Choroid plexus epithelial cell (primary cell): ENCODE data around the gene GPBP1.

Source experiments
- DNase-seq: peaks from one replicate; pipeline ENCODE4 v3.0.0-alpha.2; 2010; ENCODE audit warnings: low read depth
- H3K4me3 ChIP-seq: 2 replicates; pipeline ENCODE4 v1.5.1; 2011; ENCODE audit warnings: low read depth, mild to moderate bottlenecking, control low read depth, low read length, moderate library complexity
- TF ChIP-seq, protein P1 (sequence below): conservative IDR thresholded peaks from 2 replicates; pipeline ENCODE4 v1.5.1; 2011; ENCODE audit warnings: low read depth, mild to moderate bottlenecking, control low read depth, inconsistent platforms, low read length, moderate library complexity

The GPBP1 gene

DNA sequence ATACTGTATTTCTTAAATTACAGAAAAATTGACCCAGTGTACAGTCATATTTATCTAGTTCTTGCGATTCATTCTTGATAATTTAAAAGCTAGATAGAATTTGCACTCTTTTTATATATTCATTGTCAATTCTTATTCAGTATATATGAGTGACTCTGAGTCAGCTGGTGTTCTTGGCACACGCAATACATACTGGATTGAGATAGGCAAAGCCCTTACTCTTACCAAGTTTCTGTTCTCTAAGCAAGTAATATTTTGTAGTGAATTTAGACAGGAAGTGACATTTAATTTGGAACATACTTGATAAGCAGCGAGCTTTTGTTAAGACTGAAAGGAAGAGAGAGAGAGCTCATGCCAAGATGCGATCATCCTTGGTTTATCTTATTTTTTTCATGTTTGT is 57.7 kb downstream of the GPBP1 start:
- TF ChIP-seq, protein P1, sequence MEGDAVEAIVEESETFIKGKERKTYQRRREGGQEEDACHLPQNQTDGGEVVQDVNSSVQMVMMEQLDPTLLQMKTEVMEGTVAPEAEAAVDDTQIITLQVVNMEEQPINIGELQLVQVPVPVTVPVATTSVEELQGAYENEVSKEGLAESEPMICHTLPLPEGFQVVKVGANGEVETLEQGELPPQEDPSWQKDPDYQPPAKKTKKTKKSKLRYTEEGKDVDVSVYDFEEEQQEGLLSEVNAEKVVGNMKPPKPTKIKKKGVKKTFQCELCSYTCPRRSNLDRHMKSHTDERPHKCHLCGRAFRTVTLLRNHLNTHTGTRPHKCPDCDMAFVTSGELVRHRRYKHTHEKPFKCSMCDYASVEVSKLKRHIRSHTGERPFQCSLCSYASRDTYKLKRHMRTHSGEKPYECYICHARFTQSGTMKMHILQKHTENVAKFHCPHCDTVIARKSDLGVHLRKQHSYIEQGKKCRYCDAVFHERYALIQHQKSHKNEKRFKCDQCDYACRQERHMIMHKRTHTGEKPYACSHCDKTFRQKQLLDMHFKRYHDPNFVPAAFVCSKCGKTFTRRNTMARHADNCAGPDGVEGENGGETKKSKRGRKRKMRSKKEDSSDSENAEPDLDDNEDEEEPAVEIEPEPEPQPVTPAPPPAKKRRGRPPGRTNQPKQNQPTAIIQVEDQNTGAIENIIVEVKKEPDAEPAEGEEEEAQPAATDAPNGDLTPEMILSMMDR = no peak
- no peak overlapping the region for H3K4me3 ChIP-seq
- DNase-seq = peak; percentile 30

DNA sequence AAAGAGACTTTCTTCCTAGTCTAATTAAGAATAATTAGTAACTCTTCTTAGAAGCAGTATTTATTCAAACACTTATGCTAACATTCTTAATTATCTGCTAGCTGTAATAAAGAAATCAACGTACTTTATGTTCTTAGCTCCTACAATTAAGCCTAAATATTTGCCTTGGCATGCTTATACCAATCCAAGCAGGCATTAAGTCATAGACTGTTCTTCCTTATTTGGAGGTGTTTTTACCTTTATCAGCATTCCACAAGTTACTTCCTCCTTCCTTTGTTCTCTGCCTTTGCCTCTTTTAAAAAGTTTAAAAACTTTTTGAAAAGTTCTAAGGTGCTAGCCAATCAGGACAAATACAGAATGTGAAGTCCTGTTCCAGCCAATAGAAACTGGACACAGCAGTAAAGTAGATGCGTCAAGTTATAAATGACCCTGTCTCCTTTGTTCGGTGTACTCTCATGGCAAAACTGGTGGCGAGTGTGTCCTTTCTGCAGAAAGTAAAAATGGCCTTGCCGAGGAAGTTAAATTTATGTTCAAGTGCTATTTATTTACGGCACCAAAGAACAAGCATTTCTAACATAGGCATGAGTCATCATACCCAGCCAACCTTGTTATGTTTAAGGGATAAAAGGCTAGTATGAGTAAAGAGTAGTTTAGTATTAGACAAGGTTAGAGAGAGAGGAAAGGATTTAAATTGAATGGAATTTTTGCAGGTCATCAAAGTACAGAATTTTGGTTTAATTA is 58.6 kb downstream of the GPBP1 start:
- TF ChIP-seq, protein P1 = no peak
- no peak for DNase-seq

DNA sequence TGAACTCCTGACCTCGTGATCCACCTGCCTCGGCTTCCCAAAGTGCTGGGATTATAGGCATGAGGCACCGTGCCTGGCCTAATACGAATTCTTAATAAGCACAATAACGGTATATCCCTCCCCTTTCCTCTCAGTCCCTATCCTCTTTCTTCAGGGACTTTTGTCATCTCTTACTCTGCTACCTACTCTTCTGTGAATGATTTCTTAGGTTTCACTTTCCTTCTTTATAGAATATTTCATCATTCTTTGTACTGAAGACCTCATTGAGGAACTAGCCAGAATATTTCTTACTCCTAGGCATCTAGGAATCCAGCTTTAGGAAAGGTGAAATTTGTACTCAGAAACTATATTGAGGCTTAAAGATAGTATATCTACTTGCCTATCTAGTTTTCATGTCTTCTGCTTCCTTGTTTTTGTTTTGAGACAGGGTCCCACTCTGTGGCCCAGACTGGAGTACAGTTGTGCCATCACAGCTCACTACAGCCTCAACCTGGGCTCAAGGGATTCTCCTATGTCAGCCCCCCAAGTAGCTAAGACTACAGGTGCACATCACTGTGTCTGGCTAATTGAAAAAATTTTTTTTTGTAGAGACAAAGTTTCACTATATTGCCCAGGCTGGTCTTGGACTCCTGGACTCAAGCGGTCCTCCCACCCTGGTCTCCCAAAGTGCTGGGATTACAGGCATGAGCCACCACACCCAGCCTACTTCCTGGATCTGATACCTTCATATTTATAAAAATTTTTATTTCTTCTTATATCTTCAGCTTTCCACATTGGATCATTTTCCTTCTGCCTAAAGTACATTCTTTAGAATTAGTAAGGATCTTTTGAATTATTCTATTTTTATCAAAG is 69.7 kb downstream of the GPBP1 start:
- TF ChIP-seq, protein P1 = no peak
- no peak overlapping the region for H3K4me3 ChIP-seq
- peak; percentile 11 for DNase-seq

More for the DNA sequence above, 58.6 kb downstream of the GPBP1 start:
- no peak overlapping the region for H3K4me3 ChIP-seq

DNA sequence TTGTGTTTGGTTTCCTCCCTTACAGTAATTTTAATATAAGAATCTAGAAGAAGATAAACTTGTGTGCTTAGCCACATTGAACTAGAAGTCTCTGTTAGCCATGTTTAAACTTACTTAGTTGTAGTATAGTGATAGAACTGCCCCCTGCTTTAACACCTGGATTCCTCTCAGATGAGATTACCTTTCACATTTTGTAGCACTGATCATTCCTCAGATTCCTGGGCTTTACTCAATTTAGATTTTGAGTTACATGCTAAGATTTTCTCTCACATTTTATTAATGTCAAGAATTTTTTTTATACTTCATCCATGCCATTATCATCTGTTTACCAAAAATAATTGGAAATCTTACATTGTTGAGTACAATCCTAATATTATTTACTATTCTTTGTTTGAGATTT is 70.5 kb downstream of the GPBP1 start:
- H3K4me3 ChIP-seq = no peak overlapping the region
- TF ChIP-seq, protein P1 = no peak
- DNase-seq = no peak

DNA sequence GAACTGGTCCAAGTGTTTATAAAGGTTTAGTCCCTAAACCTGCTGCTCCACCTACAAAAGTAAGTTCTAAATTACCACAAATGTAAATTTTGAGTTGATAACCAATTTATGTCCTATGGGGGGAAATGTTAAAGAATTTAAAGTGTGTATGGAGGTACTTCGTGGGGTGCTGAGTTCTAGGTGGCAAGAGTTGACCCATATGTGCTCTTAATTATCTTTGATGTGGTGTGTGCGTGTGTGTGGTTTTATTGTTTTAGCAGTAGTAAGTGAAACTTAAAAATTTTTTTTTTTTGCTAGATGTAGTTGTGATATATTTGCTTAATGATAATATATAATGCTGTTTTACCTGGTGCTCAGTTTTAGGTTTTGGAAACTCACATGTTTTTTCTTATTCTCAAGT is 72.6 kb downstream of the GPBP1 start:
- no peak for DNase-seq
- H3K4me3 ChIP-seq = no peak overlapping the region
- TF ChIP-seq, protein P1 = no peak

DNA sequence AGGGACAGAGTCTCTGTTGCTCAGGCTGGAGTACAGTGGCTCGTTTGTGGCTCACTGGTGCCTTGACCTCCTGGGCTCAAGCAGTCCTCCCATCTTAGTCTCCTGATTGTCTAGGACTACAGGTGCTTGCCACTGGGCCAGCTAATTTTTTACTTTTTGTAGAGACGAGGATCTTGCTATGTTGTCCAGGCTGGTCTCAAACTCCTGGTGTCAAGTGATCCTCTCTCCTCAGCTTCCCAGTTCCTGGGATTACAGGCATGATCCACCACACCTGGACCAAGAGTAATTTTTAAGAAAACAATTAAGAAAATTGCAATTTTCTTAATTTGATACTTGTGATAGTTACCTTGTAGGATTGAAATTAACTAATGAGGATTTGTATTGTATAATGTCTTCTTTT is 73.9 kb downstream of the GPBP1 start:
- DNase-seq = no peak
- no peak overlapping the region for H3K4me3 ChIP-seq
- TF ChIP-seq, protein P1 = no peak
